ENCODE results near the gene PLPP1.

- TF ChIP-seq CTCF (IDR thresholded peaks at IDR 0.05; ENCODE audit: low read length) (no peak), EZH2phosphoT487 (IDR thresholded peaks at IDR 0.05; ENCODE audit: low read length) (no peak)
Observed at GRCh38 chr5:55418994-55419968, 115.5 kb downstream of the PLPP1 start.
